Progenitor cell of endocrine pancreas (in vitro differentiated cells): ENCODE results near the gene ILDR2. TPM values are rescaled to one million over a fixed set of nuclear protein-coding genes. Genes with fewer than 3 reads are reported as not detected.

Experiments used
- DNase-seq: peaks from one replicate; pipeline ENCODE4 v3.0.0; 2021; ENCODE audit warnings: low spot score; ENCODE audit not compliant: unreplicated experiment
- H3K27ac Mint-ChIP-seq: 2 replicates; pipeline ENCODE4 v1.8.0; 2021; ENCODE audit warnings: mild to moderate bottlenecking, moderate library complexity, mixed read lengths
- H3K27me3 Mint-ChIP-seq: 2 replicates; pipeline ENCODE4 v1.8.0; 2021; ENCODE audit warnings: mixed read lengths
- H3K36me3 Mint-ChIP-seq: 2 replicates; pipeline ENCODE4 v1.8.0; 2022; ENCODE audit warnings: mixed read lengths; ENCODE audit not compliant: insufficient read depth
- H3K4me1 Mint-ChIP-seq: 2 replicates; pipeline ENCODE4 v1.8.0; 2021; ENCODE audit warnings: low read depth, mixed read lengths
- H3K4me3 Mint-ChIP-seq: 2 replicates; pipeline ENCODE4 v1.8.0; 2021; ENCODE audit warnings: low read depth, mild to moderate bottlenecking, moderate library complexity, mixed read lengths
- H3K9me3 Mint-ChIP-seq: 2 replicates; pipeline ENCODE4 v1.8.0; 2021; ENCODE audit warnings: low read depth, mixed read lengths
- total RNA-seq: library from RNA; stranded (reverse); gene quantifications from 2 replicates; pipeline ENCODE4 v1.2.1, GENCODE V29; 2021
- TF ChIP-seq, protein P1 (sequence below): fragments of 200-600 bp; sonication (generic); IDR thresholded peaks from one replicate; pipeline ENCODE4 v1.5.0; 2021; ENCODE audit warnings: antibody characterized with exemption, mild to moderate bottlenecking; ENCODE audit not compliant: unreplicated experiment

Gene ILDR2
- total RNA-seq, 1 donor from 2014 or later: 1.4 TPM

DNA sequence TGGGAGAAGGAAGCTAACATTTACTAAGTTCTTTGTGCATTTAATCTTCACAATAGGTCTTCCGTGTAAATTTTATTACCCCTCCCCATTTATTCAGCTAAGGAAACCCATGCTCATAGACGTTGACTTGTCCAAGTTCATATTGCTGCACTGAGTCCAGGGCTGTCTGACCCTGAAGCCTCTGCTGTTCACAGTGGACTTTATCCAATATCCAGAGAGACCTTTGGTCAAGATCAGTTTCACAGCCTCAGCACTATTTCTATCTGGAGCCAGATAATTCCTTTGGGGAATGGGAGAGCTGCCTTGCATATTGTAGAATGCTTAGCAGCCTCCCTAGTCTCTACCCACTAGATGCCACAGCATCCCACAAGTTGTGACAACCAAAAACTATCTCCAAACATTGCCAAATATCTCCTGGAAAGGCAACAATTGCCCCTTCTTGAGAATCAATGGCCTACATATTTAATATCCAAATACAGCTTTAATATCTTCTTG is 26.4 kb downstream of the ILDR2 start:
- Mint-ChIP-seq H3K27me3 (peaks cover 60% of the 10 kb centered on the region), H3K27ac (no peak overlapping the region), H3K9me3 (no peaks in the 10 kb centered on the region), H3K4me3 (no peak overlapping the region), H3K4me1 (peaks cover 9% of the 10 kb centered on the region), H3K36me3 (no peaks in the 10 kb centered on the region)
- TF ChIP-seq, protein P1, sequence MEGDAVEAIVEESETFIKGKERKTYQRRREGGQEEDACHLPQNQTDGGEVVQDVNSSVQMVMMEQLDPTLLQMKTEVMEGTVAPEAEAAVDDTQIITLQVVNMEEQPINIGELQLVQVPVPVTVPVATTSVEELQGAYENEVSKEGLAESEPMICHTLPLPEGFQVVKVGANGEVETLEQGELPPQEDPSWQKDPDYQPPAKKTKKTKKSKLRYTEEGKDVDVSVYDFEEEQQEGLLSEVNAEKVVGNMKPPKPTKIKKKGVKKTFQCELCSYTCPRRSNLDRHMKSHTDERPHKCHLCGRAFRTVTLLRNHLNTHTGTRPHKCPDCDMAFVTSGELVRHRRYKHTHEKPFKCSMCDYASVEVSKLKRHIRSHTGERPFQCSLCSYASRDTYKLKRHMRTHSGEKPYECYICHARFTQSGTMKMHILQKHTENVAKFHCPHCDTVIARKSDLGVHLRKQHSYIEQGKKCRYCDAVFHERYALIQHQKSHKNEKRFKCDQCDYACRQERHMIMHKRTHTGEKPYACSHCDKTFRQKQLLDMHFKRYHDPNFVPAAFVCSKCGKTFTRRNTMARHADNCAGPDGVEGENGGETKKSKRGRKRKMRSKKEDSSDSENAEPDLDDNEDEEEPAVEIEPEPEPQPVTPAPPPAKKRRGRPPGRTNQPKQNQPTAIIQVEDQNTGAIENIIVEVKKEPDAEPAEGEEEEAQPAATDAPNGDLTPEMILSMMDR: no peak
- DNase-seq: no peak

DNA sequence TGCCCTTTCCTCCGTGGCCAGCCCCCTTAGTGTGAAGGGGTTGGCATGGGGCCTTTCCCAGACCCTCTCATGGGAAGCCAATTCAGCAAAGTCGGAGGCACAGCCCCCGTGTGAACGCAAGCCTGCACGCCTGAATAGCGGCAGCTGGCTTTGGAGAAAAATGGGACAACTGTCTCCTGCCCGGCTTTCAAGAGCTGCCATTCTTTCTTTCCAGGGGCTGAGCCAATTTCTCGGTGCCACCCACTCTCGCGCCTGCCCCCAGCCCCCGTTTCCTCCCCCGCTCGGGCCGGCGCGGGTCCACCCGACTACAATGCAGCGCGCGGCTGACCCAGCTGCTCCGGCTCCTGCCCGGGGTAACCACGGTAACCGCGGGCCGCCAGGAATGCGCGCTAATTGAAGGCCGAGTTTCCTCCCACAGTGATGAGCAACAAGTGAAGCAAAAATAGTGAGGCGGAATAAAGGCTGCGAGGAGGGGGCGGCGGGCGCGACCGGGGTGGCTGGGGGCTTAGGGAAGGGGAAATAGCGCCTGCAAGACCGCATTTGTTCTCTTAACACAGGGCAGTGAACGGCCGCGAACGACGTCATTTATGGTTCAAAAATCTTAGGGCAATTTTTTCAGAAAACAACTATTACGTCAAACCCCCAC is 27.8 kb downstream of the ILDR2 start:
- Mint-ChIP-seq H3K4me3 (peak overlapping the region; percentile 51), H3K27me3 (peaks cover 63% of the 10 kb centered on the region)

GRCh38 chr1:166944186-166944967 is 31.0 kb downstream of the ILDR2 start:
- Mint-ChIP-seq H3K36me3 (no peaks in the 10 kb centered on the region), H3K9me3 (no peaks in the 10 kb centered on the region), H3K4me1 (peaks cover 4% of the 10 kb centered on the region), H3K4me3 (no peak overlapping the region), H3K27ac (no peak overlapping the region), H3K27me3 (peaks cover 53% of the 10 kb centered on the region)
- no peak for DNase-seq
- TF ChIP-seq, protein P1: no peak

More for the DNA sequence above, 27.8 kb downstream of the ILDR2 start:
- Mint-ChIP-seq H3K36me3 (no peaks in the 10 kb centered on the region), H3K4me1 (peaks cover 4% of the 10 kb centered on the region), H3K9me3 (no peaks in the 10 kb centered on the region), H3K27ac (no peak overlapping the region)
- peak; percentile 39 for DNase-seq
- TF ChIP-seq, protein P1: no peak

DNA sequence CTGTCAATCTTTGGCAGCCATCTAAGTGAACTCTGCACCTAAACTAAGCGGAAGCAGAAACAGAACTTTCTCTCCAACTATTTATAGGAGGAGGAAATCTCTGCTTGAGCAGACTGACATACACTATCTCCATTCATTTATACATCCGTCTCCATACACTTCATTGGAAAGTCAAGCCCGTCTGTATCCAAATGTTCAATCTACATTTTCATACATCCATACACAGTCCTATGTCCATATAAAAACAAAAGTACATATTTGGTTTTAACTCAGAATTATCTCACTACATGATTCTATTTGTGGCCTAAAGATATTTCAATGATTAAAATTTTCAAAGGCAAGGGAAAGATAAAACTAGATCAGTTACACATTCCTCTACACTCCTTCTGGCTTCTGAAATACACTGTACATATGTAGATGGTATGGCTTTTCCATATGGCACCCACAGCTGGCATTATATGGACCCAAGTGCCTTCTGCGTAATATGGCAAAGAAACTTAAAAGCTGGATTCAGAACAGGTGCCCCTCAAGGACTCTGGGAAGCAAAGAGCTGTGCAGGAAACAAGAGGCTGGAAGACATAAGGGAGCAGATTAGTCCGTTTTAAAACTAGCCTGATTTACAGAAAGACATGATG is 35.5 kb downstream of the ILDR2 start:
- Mint-ChIP-seq H3K27me3 (peaks cover 28% of the 10 kb centered on the region), H3K36me3 (no peaks in the 10 kb centered on the region), H3K4me3 (no peak overlapping the region), H3K9me3 (no peaks in the 10 kb centered on the region), H3K27ac (no peak overlapping the region), H3K4me1 (no peaks in the 10 kb centered on the region)
- TF ChIP-seq, protein P1: no peak
- DNase-seq: no peak

DNA sequence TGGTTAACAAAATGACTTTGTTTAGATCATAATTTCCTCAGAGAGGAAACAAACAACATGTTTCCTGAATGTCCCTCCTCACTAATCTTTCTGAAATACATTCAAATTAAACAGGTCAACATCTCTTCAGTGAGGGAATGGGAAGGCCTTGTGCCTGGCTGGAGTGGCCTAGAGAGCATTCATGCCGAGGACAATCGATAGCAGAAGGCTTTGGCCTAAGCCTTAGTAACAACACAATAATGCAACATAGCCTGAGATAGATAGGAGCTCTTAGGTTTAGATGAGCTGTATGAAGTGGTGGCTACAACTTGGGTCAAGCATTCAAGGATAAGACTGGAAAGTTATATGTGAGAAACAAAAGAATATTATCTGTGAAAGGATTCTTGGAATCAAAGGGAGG is 37.4 kb downstream of the ILDR2 start:
- TF ChIP-seq, protein P1: no peak
- DNase-seq: no peak
- Mint-ChIP-seq H3K4me3 (no peak overlapping the region), H3K4me1 (no peaks in the 10 kb centered on the region), H3K27ac (no peak overlapping the region), H3K9me3 (no peaks in the 10 kb centered on the region), H3K36me3 (no peaks in the 10 kb centered on the region), H3K27me3 (peaks cover 36% of the 10 kb centered on the region)
